Liver (tissue), 9 donors: ENCODE results near the gene RET. TPM values are rescaled to one million over a fixed set of nuclear protein-coding genes. Genes with fewer than 3 reads are reported as not detected.

Experiments used
- DNase-seq: peaks from one replicate; pipeline ENCODE4 v3.0.0-alpha.2; 2017; ENCODE audit warnings: low spot score
- H3K27ac ChIP-seq, 2 donors: one replicate each; pipeline ENCODE4 v1.7.0; 2013; ENCODE audit warnings: inconsistent platforms in 2 of 2, low read length in 2 of 2, control low read depth in 1 of 2, low read depth in 1 of 2, mild to moderate bottlenecking in 1 of 2
- H3K27me3 ChIP-seq, 4 donors: one replicate each; pipeline versions ENCODE4 v1.6.1 to v1.7.0; 2013; ENCODE audit warnings: low read length in 3 of 4, inconsistent platforms in 1 of 4, mild to moderate bottlenecking in 1 of 4, moderate library complexity in 1 of 4; ENCODE audit not compliant: control insufficient read depth in 4 of 4, insufficient read depth in 4 of 4
- H3K36me3 ChIP-seq, 4 donors: one replicate each; pipeline versions ENCODE4 v1.6.1 to v1.7.0; 2013; ENCODE audit warnings: low read length in 3 of 4, mild to moderate bottlenecking in 3 of 4, low read depth in 1 of 4, moderate library complexity in 1 of 4; ENCODE audit not compliant: control insufficient read depth in 4 of 4, insufficient read depth in 3 of 4
- H3K4me1 ChIP-seq, 4 donors: one replicate each; pipeline versions ENCODE4 v1.6.1 to v1.7.0; 2013; ENCODE audit warnings: low read length in 3 of 4, mild to moderate bottlenecking in 3 of 4, moderate library complexity in 1 of 4; ENCODE audit not compliant: control insufficient read depth in 4 of 4, insufficient read depth in 4 of 4
- H3K4me3 ChIP-seq, 3 donors: one replicate each; pipeline versions ENCODE4 v1.6.1 to v1.7.0; 2013; ENCODE audit warnings: low read length in 3 of 3, control low read depth in 1 of 3, low read depth in 1 of 3, mild to moderate bottlenecking in 1 of 3
- H3K9ac ChIP-seq, 2 donors: one replicate each; pipeline ENCODE4 v1.7.0; 2013; ENCODE audit warnings: low read length in 2 of 2, mild to moderate bottlenecking in 2 of 2, moderate library complexity in 2 of 2, control low read depth in 1 of 2, low read depth in 1 of 2
- H3K9me3 ChIP-seq, 4 donors: one replicate each; pipeline versions ENCODE4 v1.6.1 to v1.7.0; 2013; ENCODE audit warnings: low read length in 3 of 4; ENCODE audit not compliant: control insufficient read depth in 4 of 4
- EGR1 ChIP-seq, 2 donors: IDR thresholded peaks; 2 replicates each; pipeline ENCODE4 v1.6.1; 2016 to 2018; ENCODE audit warnings: antibody characterized with exemption in 2 of 2, low read depth in 2 of 2
- FOXA1 ChIP-seq: IDR thresholded peaks from 2 replicates; pipeline ENCODE4 v1.6.1; 2016; ENCODE audit warnings: antibody characterized with exemption
- FOXA2 ChIP-seq: IDR thresholded peaks from 2 replicates; pipeline ENCODE4 v1.6.1; 2016; ENCODE audit warnings: antibody characterized with exemption
- GABPA ChIP-seq, 2 donors: IDR thresholded peaks in 1 of 2; conservative IDR thresholded peaks in 1 of 2; 2 replicates each; pipeline ENCODE4 v1.6.1; 2016; ENCODE audit warnings: antibody characterized with exemption in 2 of 2, mild to moderate bottlenecking in 1 of 2, moderate library complexity in 1 of 2
- JUND ChIP-seq, 2 donors: IDR thresholded peaks; 2 replicates each; pipeline ENCODE4 v1.6.1; 2016; ENCODE audit warnings: antibody characterized with exemption in 2 of 2
- MAX ChIP-seq: IDR thresholded peaks from 2 replicates; pipeline ENCODE4 v1.6.1; 2016; ENCODE audit warnings: antibody characterized with exemption
- RAD21 ChIP-seq, 2 donors: IDR thresholded peaks; 2 replicates each; pipeline ENCODE4 v1.6.1; 2016; ENCODE audit warnings: antibody characterized with exemption in 2 of 2, mild to moderate bottlenecking in 2 of 2
- REST ChIP-seq: IDR thresholded peaks from 2 replicates; pipeline ENCODE4 v1.6.1; 2016; ENCODE audit warnings: antibody characterized with exemption, mild to moderate bottlenecking
- TAF1 ChIP-seq: conservative IDR thresholded peaks from 2 replicates; pipeline ENCODE4 v1.6.1; 2016; ENCODE audit warnings: antibody characterized with exemption, mild to moderate bottlenecking
- YY1 ChIP-seq: IDR thresholded peaks from 2 replicates; pipeline ENCODE4 v1.6.1; 2016; ENCODE audit warnings: antibody characterized with exemption, mild to moderate bottlenecking
- WGBS: extraction: QIAGEN DNeasy Blood & Tissue Kit; methylation state at CpG from one replicate; pipeline ENCODE4 v1.1.7; 2013; 5-methylcytosine and 5-hydroxymethylcytosine counted together
- polyA plus RNA-seq, 2 donors: library from polyadenylated mRNA; stranded (reverse) in 1 of 2; unstranded in 1 of 2; fragments of 200-250 nt in 1 of 2; fragments of >200 nt in 1 of 2; fragmentation: Nextera tagmentation in 1 of 2; extraction: Ambion mirVana in 1 of 2; gene quantifications; one replicate each; pipeline versions ENCODE4 v1.2.1 to v1.2.3, GENCODE V29; 2013 to 2015
- total RNA-seq, 2 donors: library from RNA; depleted of rRNA; stranded (reverse); fragments of >200 nt; gene quantifications; one replicate each; pipeline ENCODE4 v1.2.3, GENCODE V29; 2014
- TF ChIP-seq, protein P1 (sequence below): fragments of 150-350 bp; IDR thresholded peaks from 2 replicates; pipeline ENCODE4 v1.5.1; 2017; ENCODE audit warnings: improper control_type of control experiment, low read depth, low read length; ENCODE audit not compliant: missing input control
- donor health status: healthy.
- donor health status: healthy.
- donor health status: healthy.
- donor health status: healthy.
- donor health status: healthy.

The RET gene
- total and polyA plus RNA-seq, 4 donors = 0.09 to 2.5 (median 0.33) TPM; not detected in 1

DNA sequence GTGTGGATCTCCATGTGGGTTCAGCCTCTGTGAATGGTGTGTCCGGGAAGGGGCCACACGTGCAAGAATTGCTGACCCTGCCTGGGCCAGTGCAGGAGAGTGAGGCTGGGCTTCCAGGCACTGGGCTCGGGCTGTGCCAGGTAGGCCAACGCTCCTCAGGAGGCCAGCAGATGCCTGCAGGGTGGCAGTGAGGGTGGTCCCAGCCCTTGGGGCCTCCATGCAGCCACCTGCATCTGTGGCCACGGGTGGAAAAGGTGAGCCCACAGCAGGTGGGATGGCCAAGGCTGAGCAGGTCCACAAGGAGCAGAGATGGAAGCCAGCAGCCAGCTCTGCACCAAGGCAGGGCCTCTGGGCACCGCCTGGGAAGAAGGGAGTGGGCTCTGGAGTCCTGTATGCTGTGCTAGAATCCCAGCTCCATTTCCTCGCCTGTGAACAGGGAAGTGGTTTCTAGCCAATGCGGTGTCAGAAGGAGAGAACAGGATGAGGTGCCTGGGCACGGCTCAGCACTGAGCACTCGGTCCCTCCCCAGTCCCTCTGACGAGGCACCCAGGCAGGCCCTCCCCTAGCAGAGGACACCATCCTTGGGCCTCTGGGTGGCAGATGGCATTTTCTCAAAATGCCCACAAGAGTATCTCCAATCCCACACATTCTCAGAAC is 31.1 kb upstream of the RET start:
- TF ChIP-seq REST (no peak), RAD21 (IDR thresholded peaks at IDR 0.05) (no peak), MAX (no peak), TAF1 (no peak), EGR1 (IDR thresholded peaks at IDR 0.05; ENCODE audit: low read depth in 2 of 2) (no peak), GABPA (IDR thresholded peaks at IDR 0.05 in 1 of 2, conservative IDR thresholded peaks at IDR 0.05 in 1 of 2) (no peak), FOXA1 (no peak), JUND (IDR thresholded peaks at IDR 0.05) (no peak), YY1 (no peak), FOXA2 (no peak)
- TF ChIP-seq, protein P1, sequence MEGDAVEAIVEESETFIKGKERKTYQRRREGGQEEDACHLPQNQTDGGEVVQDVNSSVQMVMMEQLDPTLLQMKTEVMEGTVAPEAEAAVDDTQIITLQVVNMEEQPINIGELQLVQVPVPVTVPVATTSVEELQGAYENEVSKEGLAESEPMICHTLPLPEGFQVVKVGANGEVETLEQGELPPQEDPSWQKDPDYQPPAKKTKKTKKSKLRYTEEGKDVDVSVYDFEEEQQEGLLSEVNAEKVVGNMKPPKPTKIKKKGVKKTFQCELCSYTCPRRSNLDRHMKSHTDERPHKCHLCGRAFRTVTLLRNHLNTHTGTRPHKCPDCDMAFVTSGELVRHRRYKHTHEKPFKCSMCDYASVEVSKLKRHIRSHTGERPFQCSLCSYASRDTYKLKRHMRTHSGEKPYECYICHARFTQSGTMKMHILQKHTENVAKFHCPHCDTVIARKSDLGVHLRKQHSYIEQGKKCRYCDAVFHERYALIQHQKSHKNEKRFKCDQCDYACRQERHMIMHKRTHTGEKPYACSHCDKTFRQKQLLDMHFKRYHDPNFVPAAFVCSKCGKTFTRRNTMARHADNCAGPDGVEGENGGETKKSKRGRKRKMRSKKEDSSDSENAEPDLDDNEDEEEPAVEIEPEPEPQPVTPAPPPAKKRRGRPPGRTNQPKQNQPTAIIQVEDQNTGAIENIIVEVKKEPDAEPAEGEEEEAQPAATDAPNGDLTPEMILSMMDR = no peak
- 84% methylated on average over 11 of the region's 11 CpGs for WGBS
- no peaks in the 10 kb centered on the region for H3K36me3 ChIP-seq
- no peak overlapping the region for H3K4me3 ChIP-seq
- no peaks in the 10 kb centered on the region for H3K9me3 ChIP-seq
- H3K4me1 ChIP-seq = no peaks in the 10 kb centered on the region
- H3K27ac ChIP-seq = no peak overlapping the region
- H3K9ac ChIP-seq = no peak overlapping the region
- DNase-seq = no peak
- H3K27me3 ChIP-seq = no peaks in the 10 kb centered on the region

GRCh38 chr10:43046288-43046991 is 30.4 kb upstream of the RET start:
- H3K4me1 ChIP-seq = no peaks in the 10 kb centered on the region
- H3K9me3 ChIP-seq = no peaks in the 10 kb centered on the region
- WGBS = 85% methylated on average over 14 of the region's 14 CpGs
- no peak overlapping the region for H3K27ac ChIP-seq
- H3K9ac ChIP-seq = no peak overlapping the region
- H3K27me3 ChIP-seq = no peaks in the 10 kb centered on the region
- no peak overlapping the region for H3K4me3 ChIP-seq
- no peak for DNase-seq
- no peaks in the 10 kb centered on the region for H3K36me3 ChIP-seq
- no peak for TF ChIP-seq REST
